GM18873 (cell line): ENCODE results near the gene PACS2.
"Not testable (repeated sequence)": the region's sequence is repeated elsewhere in the genome, so short reads cannot be mapped to it uniquely, and the experiment has no call there.

Experiments
- ATAC-seq: cut with Tn5 transposase; IDR thresholded peaks from one replicate; pipeline ENCODE4 v1.9.1; 2021; ENCODE audit warnings: mild to moderate bottlenecking, moderate library complexity, moderate number of reproducible peaks; ENCODE audit not compliant: unreplicated experiment, low FRiP score

PACS2 gene

GRCh38 chr14:105314287-105315200 lies at the start of gene PACS2:
PACS2 (plus strand) TSS chr14:105314748; CDS start chr14:105314919, 171 bp downstream.
- ATAC-seq = no peak

GRCh38 chr14:105267820-105268548 lies 46.6 kb upstream of the PACS2 start:
- ATAC-seq = no peak

- ATAC-seq = no peak
Observed at GRCh38 chr14:105268736-105269354, 45.7 kb upstream of the PACS2 start.

GRCh38 chr14:105269405-105269804 lies 45.1 kb upstream of the PACS2 start:
- ATAC-seq = no peak

GRCh38 chr14:105271224-105271890 lies 43.2 kb upstream of the PACS2 start:
- no peak for ATAC-seq

GRCh38 chr14:105272623-105273022 lies 41.9 kb upstream of the PACS2 start:
- ATAC-seq = no peak

- ATAC-seq = no peak
Observed at GRCh38 chr14:105273062-105273461, 41.5 kb upstream of the PACS2 start.

GRCh38 chr14:105274637-105275036 lies 39.9 kb upstream of the PACS2 start:
- ATAC-seq = no peak

GRCh38 chr14:105275267-105275946 lies 39.1 kb upstream of the PACS2 start:
- no peak for ATAC-seq

GRCh38 chr14:105277448-105277847 lies 37.1 kb upstream of the PACS2 start:
- ATAC-seq = not testable (repeated sequence)

GRCh38 chr14:105279642-105280361 lies 34.7 kb upstream of the PACS2 start:
- no peak for ATAC-seq

GRCh38 chr14:105280525-105280924 lies 34.0 kb upstream of the PACS2 start:
- ATAC-seq = no peak

- no peak for ATAC-seq
Observed at GRCh38 chr14:105281371-105282097, 33.0 kb upstream of the PACS2 start.

- ATAC-seq = no peak
Observed at GRCh38 chr14:105282098-105282725, 32.3 kb upstream of the PACS2 start.

GRCh38 chr14:105283028-105283427 lies 31.5 kb upstream of the PACS2 start:
- ATAC-seq = no peak

GRCh38 chr14:105283899-105284298 lies 30.6 kb upstream of the PACS2 start:
- no peak for ATAC-seq

GRCh38 chr14:105285174-105285573 lies 29.4 kb upstream of the PACS2 start:
- ATAC-seq = no peak

- ATAC-seq = no peak
Observed at GRCh38 chr14:105286759-105287144, 27.8 kb upstream of the PACS2 start.
